Stimulated activated CD8-positive, alpha-beta memory T cell treated with anti-CD3 and anti-CD28 coated beads, Interleukin-12 subunit alpha, Interleukin-12 subunit beta, amount 100 ng/mL, for 1 hour (primary cell): ENCODE measurements around the gene KRTAP10-2.
"Not testable (repeated sequence)": the region's sequence is repeated elsewhere in the genome, so short reads cannot be mapped to it uniquely, and the experiment has no call there.

Experiments
- DNase-seq: peaks from one replicate; pipeline ENCODE4 v3.0.0-alpha.2; 2020; ENCODE audit warnings: low read depth

KRTAP10-2 gene

GRCh38 chr21:44583089-44583799 is 31.9 kb upstream of the KRTAP10-2 start:
- no peak for DNase-seq

GRCh38 chr21:44582055-44582454 is 30.8 kb upstream of the KRTAP10-2 start:
- no peak for DNase-seq

GRCh38 chr21:44581158-44581557 is 29.9 kb upstream of the KRTAP10-2 start:
- DNase-seq, result no peak

GRCh38 chr21:44580231-44580821 is 29.0 kb upstream of the KRTAP10-2 start, which contains the start of gene KRTAP10-5:
Gene KRTAP10-5 (minus strand): TSS chr21:44580604. CDS start chr21:44580578, 26 bp downstream.
- not testable (repeated sequence) for DNase-seq

GRCh38 chr21:44579833-44580144 is 28.5 kb upstream of the KRTAP10-2 start:
- no peak for DNase-seq

- DNase-seq, result no peak
Observed at GRCh38 chr21:44579056-44579832, 27.9 kb upstream of the KRTAP10-2 start.

- no peak for DNase-seq
Observed at GRCh38 chr21:44578371-44579055, 27.2 kb upstream of the KRTAP10-2 start.

GRCh38 chr21:44576025-44576420 is 24.7 kb upstream of the KRTAP10-2 start:
- no peak for DNase-seq

GRCh38 chr21:44575307-44576024 is 24.2 kb upstream of the KRTAP10-2 start:
- DNase-seq, result no peak

- DNase-seq, result no peak
Observed at GRCh38 chr21:44574457-44575306, 23.4 kb upstream of the KRTAP10-2 start.

GRCh38 chr21:44573630-44574456 is 22.5 kb upstream of the KRTAP10-2 start, which contains the start of gene KRTAP10-4:
Gene KRTAP10-4 (plus strand): TSS chr21:44573729. CDS start chr21:44573759, 30 bp downstream.
- DNase-seq, result not testable (repeated sequence)

- DNase-seq, result no peak
Observed at GRCh38 chr21:44572959-44573583, 21.8 kb upstream of the KRTAP10-2 start.

GRCh38 chr21:44571844-44572782 is 20.8 kb upstream of the KRTAP10-2 start:
- no peak for DNase-seq

- no peak for DNase-seq
Observed at GRCh38 chr21:44571296-44571695, 20.0 kb upstream of the KRTAP10-2 start.

- no peak for DNase-seq
Observed at GRCh38 chr21:44569861-44570517, 18.7 kb upstream of the KRTAP10-2 start.

- no peak for DNase-seq
Observed at GRCh38 chr21:44568667-44569556, 17.6 kb upstream of the KRTAP10-2 start.

GRCh38 chr21:44568261-44568660 is 17.0 kb upstream of the KRTAP10-2 start:
- no peak for DNase-seq
